ENCODE data around the gene TOX4. TPM values are rescaled to one million over a fixed set of nuclear protein-coding genes. Genes with fewer than 3 reads are reported as not detected.

TOX4 gene
- total and polyA plus RNA-seq, 2 of the 8 experiments (the other 6 are each of a cell fraction or from before 2014, with no cell fraction given): 51.5 to 58.3 TPM

GRCh38 chr14:21524575-21525490 lies 47.8 kb downstream of the TOX4 start (continued):
- TF ChIP-seq EP300 (IDR thresholded peaks at IDR 0.05; ENCODE audit: borderline replicate concordance in 1 of 2, low read depth in 2 of 2, low read length in 2 of 2) (no peak), POLR2AphosphoS5 (IDR thresholded peaks at IDR 0.05; ENCODE audit: low read depth, low read length) (no peak; the same call in 1 of the 2 replicates), JUND (IDR thresholded peaks at IDR 0.05; ENCODE audit: low read length) (no peak), MAFK (IDR thresholded peaks at IDR 0.05; ENCODE audit: low read depth, low read length) (no peak), EGR1 (IDR thresholded peaks at IDR 0.05; ENCODE audit: borderline replicate concordance, low read depth, low read length) (no peak), CTBP2 (IDR thresholded peaks at IDR 0.05; ENCODE audit: borderline replicate concordance, insufficient read depth, insufficient read length, low read length) (no peak)
